ELF-1 (cell line): ENCODE results near the gene KRTAP4-4.
"Not testable (repeated sequence)": the region's sequence is repeated elsewhere in the genome, so short reads cannot be mapped to it uniquely, and the experiment has no call there.

Source experiments
- DNase-seq: peaks from one replicate; pipeline ENCODE4 v3.0.0-alpha.2; 2016; ENCODE audit warnings: low read depth, low spot score

Gene KRTAP4-4

DNA sequence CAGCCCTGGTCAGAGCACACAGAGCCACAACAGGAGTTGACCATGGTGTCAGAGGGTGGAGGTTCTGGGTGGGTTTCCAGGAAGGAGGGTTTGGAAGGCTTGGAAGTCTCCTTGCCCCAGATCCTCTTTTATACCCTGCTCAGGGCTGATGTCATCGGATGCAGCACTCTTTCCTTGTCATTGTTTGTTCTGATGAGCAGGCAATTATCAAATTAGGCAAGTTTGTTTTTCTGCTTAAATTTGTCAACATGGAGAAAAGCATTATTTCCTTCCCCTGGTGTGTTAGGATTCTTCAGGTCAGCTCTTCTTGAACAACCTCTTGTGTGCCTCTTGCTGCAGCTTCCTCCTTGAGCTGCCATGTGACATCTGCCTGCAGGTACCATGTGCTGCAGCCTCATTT, at the start of gene KRTAP4-4:
KRTAP4-4 (minus strand) TSS at position 101 of the 400 bp plus-strand sequence; CDS start at position 44, 57 bp downstream.
- DNase-seq, result no peak

DNA sequence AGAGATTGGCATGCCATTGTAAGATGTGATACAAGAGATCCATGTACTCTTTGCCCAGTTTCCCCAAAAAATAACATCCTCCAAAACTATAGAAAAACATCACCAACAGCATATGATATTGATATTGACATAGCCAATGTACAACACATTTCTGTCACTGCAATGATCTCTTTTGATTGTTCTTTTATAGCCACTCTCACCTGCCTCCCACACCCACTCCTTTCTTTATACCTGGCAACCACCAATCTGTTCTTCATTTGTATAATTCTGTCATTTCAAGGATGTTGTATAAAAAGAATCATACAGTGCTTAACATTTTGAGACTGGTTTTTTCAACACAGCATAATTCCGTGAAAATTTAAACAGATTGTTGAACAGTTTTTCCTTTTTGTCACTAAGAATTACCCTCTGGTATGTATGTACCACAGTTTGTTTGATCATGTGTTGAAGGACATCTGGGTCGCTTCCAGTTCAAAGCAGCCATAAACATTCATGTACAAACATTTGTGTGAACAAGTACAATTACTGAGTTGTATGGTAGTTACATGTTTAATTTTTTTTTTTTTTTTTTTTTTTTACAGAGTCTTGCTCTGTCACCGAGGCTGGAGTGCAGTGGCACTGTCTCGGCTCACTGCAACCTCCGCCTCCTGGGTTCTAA, 39.0 kb upstream of the KRTAP4-4 start:
- no peak for DNase-seq

DNA sequence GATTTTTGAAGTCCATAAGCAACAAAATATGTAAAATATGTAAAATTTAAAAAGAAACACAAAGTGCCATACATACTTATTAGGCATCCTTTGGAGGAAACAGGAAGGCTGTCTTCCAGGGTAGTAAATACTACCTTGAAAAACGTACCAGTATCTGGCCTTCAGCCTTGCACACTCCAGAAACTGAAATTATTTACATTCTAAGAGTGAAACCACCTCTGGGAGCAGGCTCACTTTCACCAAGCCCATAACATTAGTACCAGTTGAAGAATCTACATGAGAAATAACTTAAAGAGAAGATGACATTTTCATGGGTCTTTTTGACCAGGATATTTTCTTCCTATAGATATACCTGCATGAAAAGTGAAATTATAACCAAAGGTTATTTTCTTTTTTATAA, 35.5 kb upstream of the KRTAP4-4 start:
- no peak for DNase-seq

DNA sequence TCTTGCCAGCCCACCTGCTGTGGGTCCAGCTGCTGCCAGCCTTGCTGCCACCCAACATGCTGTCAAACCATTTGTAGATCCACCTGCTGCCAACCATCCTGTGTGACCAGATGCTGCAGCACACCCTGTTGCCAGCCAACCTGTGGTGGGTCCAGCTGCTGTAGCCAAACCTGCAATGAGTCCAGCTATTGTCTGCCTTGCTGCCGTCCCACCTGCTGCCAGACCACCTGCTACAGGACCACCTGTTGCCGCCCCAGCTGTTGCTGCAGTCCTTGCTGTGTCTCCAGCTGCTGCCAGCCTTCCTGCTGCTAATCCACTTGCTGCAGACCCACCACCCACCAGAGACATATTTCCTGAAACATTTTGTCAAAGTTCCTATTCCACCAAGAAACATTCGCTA, 29.8 kb upstream of the KRTAP4-4 start:
- no peak for DNase-seq

GRCh38 chr17:41189837-41190318, 29.3 kb upstream of the KRTAP4-4 start, which contains the start of gene KRTAP9-1:
KRTAP9-1 (plus strand) TSS chr17:41189887; CDS start chr17:41189887, 0 bp downstream.
- DNase-seq, result not testable (repeated sequence)

GRCh38 chr17:41186872-41187271, 26.3 kb upstream of the KRTAP4-4 start:
- no peak for DNase-seq

DNA sequence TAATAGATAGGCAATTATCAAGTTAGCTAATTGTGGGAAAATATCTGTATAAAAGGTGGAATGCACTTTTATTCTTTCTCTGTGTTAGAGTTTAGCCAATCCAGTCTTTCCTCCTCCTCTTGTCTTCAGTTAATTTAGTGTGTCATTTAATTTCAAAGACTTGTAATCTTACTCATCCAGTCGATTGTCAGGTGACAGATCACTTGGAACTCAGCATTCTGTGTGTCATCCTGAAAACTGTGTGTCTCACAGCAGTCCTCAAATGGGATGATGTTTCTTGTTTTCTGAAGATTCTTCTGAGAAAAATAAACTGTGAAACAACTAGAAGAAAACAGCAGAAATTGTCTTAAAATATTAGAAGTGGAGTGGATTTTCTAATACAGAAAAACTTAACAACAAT, 24.5 kb upstream of the KRTAP4-4 start:
- DNase-seq, result no peak

DNA sequence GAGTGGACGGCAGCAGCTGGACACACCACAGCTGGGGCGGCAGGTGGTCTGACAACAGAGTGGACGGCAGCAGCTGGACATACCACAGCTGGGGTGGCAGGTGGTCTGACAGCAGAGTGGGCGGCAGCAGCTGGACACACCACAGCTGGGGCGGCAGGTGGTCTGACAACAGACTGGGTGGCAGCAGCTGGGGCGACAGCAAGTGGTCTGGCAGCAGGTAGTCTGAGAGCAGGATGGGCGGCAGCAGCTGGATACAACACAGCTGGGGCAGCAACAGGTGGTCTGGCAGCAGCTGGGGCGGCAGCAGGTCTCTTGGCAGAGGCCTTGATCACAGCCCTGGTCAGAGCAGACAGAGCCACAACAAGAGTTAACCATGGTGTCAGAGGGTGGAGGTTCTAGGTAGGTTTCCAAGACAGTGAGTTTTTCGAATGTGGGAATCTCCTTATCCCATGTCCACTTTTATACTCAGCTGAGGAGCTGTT, 24.0 kb upstream of the KRTAP4-4 start, which contains the start of gene KRTAP4-1:
KRTAP4-1 (minus strand) TSS at position 432 of the 482 bp plus-strand sequence; CDS start at position 375, 57 bp downstream.
- DNase-seq, result no peak

GRCh38 chr17:41178843-41179616, 18.5 kb upstream of the KRTAP4-4 start:
- no peak for DNase-seq

GRCh38 chr17:41178341-41178740, 17.8 kb upstream of the KRTAP4-4 start:
- no peak for DNase-seq

DNA sequence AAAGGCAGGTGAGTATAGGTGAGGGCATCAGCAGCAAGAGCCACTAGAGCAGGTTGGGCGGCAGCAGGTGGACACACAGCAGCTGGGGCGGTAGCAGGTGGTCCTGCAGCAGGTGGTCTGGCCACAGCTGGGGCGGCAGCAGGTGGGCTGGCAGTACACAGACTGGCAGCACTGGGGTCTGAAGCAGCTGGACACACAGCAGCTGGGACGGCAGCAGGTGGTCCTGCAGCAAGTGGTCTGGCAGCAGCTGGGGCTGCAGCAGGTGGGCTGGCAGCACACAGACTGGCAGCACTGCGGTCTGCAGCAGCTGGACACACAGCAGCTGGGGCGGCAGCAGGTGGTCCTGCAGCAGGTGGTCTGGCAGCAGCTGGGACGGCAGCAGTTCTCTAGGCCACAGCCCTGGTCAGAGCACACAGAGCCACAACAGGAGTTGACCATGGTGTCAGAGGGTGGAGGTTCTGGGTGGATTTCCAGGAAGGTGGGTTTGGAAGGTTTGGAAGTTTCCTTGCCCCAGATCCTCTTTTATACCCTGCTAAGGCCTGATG, 17.3 kb upstream of the KRTAP4-4 start, which contains the start of gene KRTAP4-2:
KRTAP4-2 (minus strand) TSS at position 495 of the 545 bp plus-strand sequence; CDS start at position 438, 57 bp downstream.
- no peak for DNase-seq

DNA sequence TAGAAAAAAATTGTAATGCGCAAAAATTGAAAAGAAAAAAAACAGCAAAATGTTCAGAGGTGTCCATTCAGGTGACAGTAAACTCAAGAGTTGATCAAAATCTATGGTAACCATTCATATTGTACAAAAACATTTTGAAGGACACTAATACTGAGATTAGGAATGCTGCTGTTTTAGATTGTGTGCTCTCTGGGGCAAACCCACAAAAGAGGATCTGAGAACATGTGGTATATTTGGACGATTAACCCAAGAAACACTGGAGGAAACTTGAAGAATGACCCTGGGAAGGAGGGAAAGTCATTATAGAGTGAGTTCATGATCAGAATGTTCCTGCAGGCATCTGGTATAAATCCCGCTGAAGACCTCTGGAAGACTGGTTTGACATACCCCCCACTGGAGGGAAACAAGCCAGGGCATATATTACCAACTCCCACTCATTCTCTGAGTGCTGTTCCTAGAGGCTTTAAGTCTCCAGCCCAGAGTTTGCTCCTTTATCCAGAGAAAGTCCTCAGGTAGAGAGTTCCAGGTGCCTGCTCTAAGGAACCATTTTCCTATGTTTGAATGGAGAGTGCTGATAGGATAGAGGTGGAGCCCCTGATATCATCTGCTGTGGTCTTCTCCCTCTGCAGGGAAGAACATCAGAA, 16.3 kb upstream of the KRTAP4-4 start:
- DNase-seq, result no peak

- no peak for DNase-seq
Measured at GRCh38 chr17:41171886-41172285, 11.3 kb upstream of the KRTAP4-4 start.

DNA sequence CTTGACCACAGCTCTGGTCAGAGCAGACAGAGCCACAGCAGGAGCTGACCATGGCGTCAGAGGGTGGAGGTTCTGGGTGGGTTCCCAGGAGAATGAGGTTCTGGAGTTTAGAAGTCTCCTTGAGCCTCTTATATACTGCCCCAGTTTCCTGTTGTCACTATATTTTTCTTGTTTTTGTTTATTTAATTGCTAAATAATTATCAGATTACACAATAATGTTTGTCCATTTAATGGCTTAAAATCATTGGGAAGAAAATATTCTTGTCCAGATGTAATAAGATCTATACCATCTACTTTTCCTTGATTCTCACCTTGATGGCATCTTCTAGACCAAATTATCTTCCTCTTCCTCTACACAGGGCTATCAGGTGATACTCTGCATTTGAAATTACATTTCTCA, 7.6 kb upstream of the KRTAP4-4 start, which contains the start of gene KRTAP4-3:
KRTAP4-3 (minus strand) TSS at position 101 of the 400 bp plus-strand sequence; CDS start at position 52, 49 bp downstream.
- DNase-seq, result no peak

DNA sequence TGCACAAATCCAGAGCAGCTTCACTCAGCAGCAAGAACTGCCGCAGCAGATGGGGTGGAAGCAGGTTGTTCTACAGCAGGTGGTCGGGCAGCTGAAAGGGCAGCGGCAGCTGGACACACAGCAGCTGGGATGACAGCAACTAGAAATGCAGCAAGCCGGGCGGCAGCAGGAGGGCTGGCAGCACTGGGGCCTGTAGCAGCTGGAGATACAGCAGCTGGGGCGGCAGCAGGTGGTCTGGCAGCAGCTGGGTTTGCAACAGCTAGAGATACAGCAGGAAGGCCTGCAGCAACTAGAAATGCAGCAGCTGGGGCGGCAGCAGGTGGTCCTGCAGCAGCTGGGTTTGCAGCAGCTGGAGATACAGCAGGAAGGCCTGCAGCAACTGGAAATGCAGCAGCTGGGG, 7.0 kb upstream of the KRTAP4-4 start:
- DNase-seq, result no peak

DNA sequence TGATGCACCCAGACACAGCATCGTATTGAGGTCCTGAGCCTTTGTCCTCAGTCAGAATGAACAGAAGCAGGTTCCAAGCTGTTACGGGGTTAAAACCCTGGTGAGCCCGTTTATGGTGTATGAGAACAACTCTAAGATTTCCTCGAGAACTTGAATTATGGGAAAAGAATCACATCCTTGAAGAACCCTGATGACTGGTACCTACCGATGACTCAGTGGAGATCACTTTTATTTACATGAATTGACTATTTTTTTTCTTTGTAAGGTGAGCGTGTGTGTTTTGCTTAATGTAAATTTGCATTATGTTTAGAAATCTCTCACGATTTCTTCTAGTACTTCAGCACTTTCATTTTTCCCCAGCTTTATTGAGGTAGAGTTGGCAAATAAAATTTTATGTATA, 3.3 kb upstream of the KRTAP4-4 start:
- no peak for DNase-seq

- DNase-seq, result not testable (repeated sequence)
Measured at GRCh38 chr17:41160190-41160589, 358 bp downstream of the KRTAP4-4 start.

DNA sequence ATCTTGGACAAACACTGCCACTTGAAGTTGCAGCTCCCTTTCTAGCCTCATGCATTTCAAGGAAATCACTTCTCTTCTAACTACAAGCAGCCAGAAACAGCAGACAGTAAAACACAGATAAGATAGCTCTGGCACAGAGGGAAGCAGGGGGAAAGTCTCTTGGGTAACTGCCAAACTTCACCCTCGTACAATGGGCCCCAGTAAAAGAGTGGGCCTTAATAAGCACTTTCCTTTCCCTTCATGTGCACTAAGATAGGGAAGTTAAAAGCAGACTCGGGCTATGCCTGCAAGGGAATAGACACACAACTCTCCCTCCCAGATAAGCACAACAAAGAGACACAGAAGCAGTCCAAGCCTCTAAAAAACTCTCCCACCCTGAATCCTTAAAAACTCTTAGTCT, 6.7 kb downstream of the KRTAP4-4 start:
- DNase-seq, result no peak

- DNase-seq, result no peak
Measured at GRCh38 chr17:41151525-41151924, 9.0 kb downstream of the KRTAP4-4 start.

DNA sequence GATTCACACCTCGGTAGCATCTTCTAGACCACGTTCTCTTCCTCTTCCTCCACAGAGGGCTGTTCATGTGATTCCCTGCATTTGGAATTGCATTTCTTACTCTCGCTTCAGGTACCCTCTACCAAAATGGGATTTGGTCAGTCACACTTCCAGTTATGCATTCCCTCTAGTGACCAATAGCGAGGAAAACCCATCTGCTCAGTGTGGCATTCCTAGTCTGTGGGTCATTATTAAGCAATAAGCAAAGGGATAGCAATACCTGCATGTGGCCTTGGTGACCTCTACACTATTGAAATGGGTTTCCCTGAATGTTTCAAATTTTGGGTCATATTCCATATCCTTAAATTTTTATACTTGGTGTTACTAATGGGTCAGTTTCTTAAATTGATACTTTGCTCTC, 10.5 kb downstream of the KRTAP4-4 start:
- DNase-seq, result no peak

DNA sequence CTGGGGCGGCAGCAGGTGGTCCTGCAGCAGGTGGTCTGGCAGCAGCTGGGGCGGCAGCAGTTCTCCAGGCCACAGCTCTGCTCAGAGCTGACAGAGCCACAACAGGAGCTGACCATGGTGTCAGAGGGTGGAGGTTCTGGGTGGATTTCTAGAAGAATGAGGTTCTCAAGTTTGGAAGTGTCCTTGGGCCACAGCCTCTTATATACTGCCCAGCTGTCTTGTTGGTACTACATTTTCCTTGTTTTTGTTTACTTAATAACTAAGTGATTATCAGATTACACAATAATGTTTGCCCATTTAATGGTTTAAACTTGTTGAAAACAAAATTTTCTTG, 10.9 kb downstream of the KRTAP4-4 start, which contains the start of gene KRTAP4-5:
KRTAP4-5 (minus strand) TSS at position 174 of the 334 bp plus-strand sequence; CDS start at position 116, 58 bp downstream.
- DNase-seq, result no peak
